Type B pancreatic cell (in vitro differentiated cells): ENCODE results near the gene RASSF5. TPM values are rescaled to one million over a fixed set of nuclear protein-coding genes. Genes with fewer than 3 reads are reported as not detected.
"Not testable (repeated sequence)": the region's sequence is repeated elsewhere in the genome, so short reads cannot be mapped to it uniquely, and the experiment has no call there.

ENCODE experiments used
- DNase-seq: peaks from one replicate; pipeline ENCODE4 v3.0.0; 2021; ENCODE audit warnings: mixed read lengths; ENCODE audit not compliant: unreplicated experiment; ENCODE audit errors: extremely low spot score
- H3K27ac Mint-ChIP-seq: 2 replicates; pipeline ENCODE4 v1.8.0; 2021; ENCODE audit warnings: mild to moderate bottlenecking, mixed read lengths
- H3K27me3 Mint-ChIP-seq: 2 replicates; pipeline ENCODE4 v1.8.0; 2021; ENCODE audit warnings: mixed read lengths
- H3K36me3 Mint-ChIP-seq: 2 replicates; pipeline ENCODE4 v1.8.0; 2021; ENCODE audit warnings: mixed read lengths
- H3K4me1 Mint-ChIP-seq: one replicate; pipeline ENCODE4 v1.8.0; 2021; ENCODE audit warnings: mixed read lengths; ENCODE audit not compliant: unreplicated experiment
- H3K4me3 Mint-ChIP-seq: 2 replicates; pipeline ENCODE4 v1.8.0; 2021; ENCODE audit warnings: mild to moderate bottlenecking, mixed read lengths
- H3K9me3 Mint-ChIP-seq: 2 replicates; pipeline ENCODE4 v1.8.0; 2021; ENCODE audit warnings: mixed read lengths
- total RNA-seq: library from RNA; stranded (reverse); gene quantifications from 2 replicates; pipeline ENCODE4 v1.2.1, GENCODE V29; 2021; ENCODE audit warnings: low replicate concordance
- TF ChIP-seq, protein P1 (sequence below): fragments of 200-600 bp; sonication (generic); conservative IDR thresholded peaks from 2 replicates; pipeline ENCODE4 v1.5.0; 2021; ENCODE audit warnings: antibody characterized with exemption, mild to moderate bottlenecking

RASSF5 gene
- total RNA-seq, 1 donor from 2014 or later: 3.8 TPM

- Mint-ChIP-seq H3K4me1 (peaks cover 5% of the 10 kb centered on the region), H3K27me3 (peaks cover 8% of the 10 kb centered on the region), H3K27ac (no peak overlapping the region), H3K9me3 (no peaks in the 10 kb centered on the region), H3K36me3 (no peaks in the 10 kb centered on the region), H3K4me3 (no peak overlapping the region)
- TF ChIP-seq, protein P1, sequence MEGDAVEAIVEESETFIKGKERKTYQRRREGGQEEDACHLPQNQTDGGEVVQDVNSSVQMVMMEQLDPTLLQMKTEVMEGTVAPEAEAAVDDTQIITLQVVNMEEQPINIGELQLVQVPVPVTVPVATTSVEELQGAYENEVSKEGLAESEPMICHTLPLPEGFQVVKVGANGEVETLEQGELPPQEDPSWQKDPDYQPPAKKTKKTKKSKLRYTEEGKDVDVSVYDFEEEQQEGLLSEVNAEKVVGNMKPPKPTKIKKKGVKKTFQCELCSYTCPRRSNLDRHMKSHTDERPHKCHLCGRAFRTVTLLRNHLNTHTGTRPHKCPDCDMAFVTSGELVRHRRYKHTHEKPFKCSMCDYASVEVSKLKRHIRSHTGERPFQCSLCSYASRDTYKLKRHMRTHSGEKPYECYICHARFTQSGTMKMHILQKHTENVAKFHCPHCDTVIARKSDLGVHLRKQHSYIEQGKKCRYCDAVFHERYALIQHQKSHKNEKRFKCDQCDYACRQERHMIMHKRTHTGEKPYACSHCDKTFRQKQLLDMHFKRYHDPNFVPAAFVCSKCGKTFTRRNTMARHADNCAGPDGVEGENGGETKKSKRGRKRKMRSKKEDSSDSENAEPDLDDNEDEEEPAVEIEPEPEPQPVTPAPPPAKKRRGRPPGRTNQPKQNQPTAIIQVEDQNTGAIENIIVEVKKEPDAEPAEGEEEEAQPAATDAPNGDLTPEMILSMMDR: no peak
- DNase-seq: no peak
These were observed 70.3 kb downstream of the RASSF5 start for GRCh38 chr1:206577626-206578025.

DNA sequence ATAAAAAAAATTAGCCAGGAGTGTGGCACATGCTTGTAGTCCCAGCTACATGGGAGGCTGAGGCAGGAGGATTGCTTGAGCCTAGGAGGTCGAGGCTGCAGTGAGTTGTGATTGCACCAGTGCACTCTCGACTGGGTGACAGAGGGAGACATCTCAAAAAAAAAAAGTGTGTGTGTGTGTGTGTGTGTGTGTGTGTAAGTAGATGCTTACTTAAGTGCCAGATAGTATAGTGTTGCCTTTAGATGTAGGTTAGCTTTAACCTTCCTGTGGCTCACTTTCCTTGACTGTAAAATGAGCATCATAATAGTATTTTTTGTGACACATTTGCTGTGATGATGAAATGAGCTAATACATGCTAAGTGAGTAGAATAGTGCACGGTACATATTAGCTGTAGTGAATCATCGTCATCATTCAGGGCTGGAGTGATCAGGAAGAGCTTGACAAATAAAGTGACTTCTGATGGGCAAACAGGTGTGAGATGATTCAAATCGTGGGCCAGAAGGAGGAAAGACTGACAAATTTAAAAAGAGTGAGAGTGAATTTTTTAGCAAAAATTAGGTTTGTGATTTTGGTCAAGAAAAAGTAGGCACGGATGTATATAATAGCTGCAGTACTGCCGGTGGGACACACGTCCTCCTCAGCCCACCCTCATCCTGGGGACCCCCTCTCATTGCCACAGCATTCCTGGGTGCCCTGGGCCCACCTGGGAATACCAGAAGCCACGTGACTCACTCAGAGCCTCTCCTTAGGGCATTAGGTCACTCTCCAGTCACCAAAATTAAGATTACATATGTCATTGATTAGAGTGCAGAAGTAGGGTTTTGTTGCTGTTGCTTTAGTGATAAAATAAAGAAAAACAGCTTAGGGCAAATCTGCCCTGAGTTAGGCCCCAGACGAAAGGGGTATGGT, 71.0 kb downstream of the RASSF5 start:
- peaks cover 8% of the 10 kb centered on the region for H3K27me3 Mint-ChIP-seq
- DNase-seq: no peak
- no peak overlapping the region for H3K4me3 Mint-ChIP-seq
- H3K4me1 Mint-ChIP-seq: peaks cover 5% of the 10 kb centered on the region
- TF ChIP-seq, protein P1: no peak
- H3K27ac Mint-ChIP-seq: no peak overlapping the region
- no peaks in the 10 kb centered on the region for H3K36me3 Mint-ChIP-seq
- H3K9me3 Mint-ChIP-seq: no peaks in the 10 kb centered on the region

DNA sequence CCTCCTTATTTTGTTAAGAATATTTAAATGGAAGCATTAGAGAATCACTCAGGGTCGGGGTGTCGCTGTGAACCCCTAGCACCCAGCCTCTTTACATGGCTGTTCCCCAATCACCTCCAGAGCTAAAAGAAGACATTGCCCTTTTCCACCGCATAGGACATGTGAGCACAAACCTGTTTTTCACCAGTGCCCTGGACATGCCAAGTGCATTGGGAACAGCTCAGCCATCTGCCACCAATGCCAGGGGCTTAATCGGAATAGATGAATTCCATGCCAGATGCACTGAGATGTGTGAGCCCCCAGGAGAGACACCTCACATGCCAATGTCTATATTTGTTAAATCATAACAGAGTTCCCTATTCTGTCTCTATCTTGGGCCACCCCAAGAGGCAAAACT, 71.6 kb downstream of the RASSF5 start:
- no peak for DNase-seq
- TF ChIP-seq, protein P1: no peak
- Mint-ChIP-seq H3K36me3 (no peaks in the 10 kb centered on the region), H3K9me3 (no peaks in the 10 kb centered on the region), H3K27ac (no peak overlapping the region), H3K4me3 (no peak overlapping the region), H3K4me1 (peaks cover 8% of the 10 kb centered on the region), H3K27me3 (peaks cover 10% of the 10 kb centered on the region)

GRCh38 chr1:206579747-206580437, 72.6 kb downstream of the RASSF5 start:
- no peak for DNase-seq
- H3K27me3 Mint-ChIP-seq: peaks cover 10% of the 10 kb centered on the region
- H3K4me1 Mint-ChIP-seq: peaks cover 8% of the 10 kb centered on the region
- no peaks in the 10 kb centered on the region for H3K36me3 Mint-ChIP-seq
- no peak overlapping the region for H3K4me3 Mint-ChIP-seq
- TF ChIP-seq, protein P1: no peak
- H3K27ac Mint-ChIP-seq: no peak overlapping the region
- no peaks in the 10 kb centered on the region for H3K9me3 Mint-ChIP-seq

GRCh38 chr1:206580438-206581113, 73.2 kb downstream of the RASSF5 start:
- no peak for DNase-seq
- peaks cover 10% of the 10 kb centered on the region for H3K27me3 Mint-ChIP-seq
- H3K4me3 Mint-ChIP-seq: no peak overlapping the region
- H3K9me3 Mint-ChIP-seq: no peaks in the 10 kb centered on the region
- no peaks in the 10 kb centered on the region for H3K36me3 Mint-ChIP-seq
- TF ChIP-seq, protein P1: no peak
- H3K27ac Mint-ChIP-seq: no peak overlapping the region
- peaks cover 8% of the 10 kb centered on the region for H3K4me1 Mint-ChIP-seq

DNA sequence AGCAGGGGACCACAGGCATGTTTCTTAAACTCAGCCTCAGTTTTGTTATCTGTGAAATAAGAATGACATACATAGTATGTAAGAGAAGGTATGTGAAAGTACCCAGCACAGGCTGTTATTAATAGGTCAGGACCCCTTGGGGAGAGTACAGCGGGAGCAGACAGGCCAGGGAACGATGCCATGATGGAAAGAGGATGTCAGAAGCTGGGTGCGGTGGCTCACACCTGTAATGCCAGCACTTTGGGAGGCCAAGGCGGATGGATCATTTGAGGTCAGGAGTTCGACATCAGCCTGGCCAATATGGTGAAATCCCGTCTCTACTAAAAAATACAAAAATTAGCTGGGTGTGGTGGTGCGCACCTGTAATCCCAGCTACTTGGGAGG, 73.8 kb downstream of the RASSF5 start:
- not testable (repeated sequence) for H3K9me3 Mint-ChIP-seq, H3K4me3 Mint-ChIP-seq, H3K27me3 Mint-ChIP-seq, DNase-seq, H3K27ac Mint-ChIP-seq, H3K36me3 Mint-ChIP-seq, H3K4me1 Mint-ChIP-seq
